ENCODE measurements around the gene SAP130. TPM values are rescaled to one million over a fixed set of nuclear protein-coding genes. Genes with fewer than 3 reads are reported as not detected.

Gene SAP130
- polyA plus RNA-seq, 1 donor (not counting 4 experiments of a cell fraction or from before 2014, with no cell fraction given): 11.6 TPM

GRCh38 chr2:127991742-127992141, 36.1 kb downstream of the SAP130 start:
- TF ChIP-seq CTCF (optimal IDR thresholded peaks at IDR 0.05 in 1 of 3, IDR thresholded peaks at IDR 0.05 in 1 of 3, conservative IDR thresholded peaks at IDR 0.05 in 1 of 3; ENCODE audit: extremely low read depth in 1 of 3, insufficient read depth in 2 of 3, low read length in 3 of 3) (no peak), EZH2 (IDR thresholded peaks at IDR 0.05; ENCODE audit: low read length) (no peak)
- Histone ChIP-seq H3K4me1 (ENCODE audit: control insufficient read depth, extremely low read depth, insufficient read depth, low read length) (no peaks in the 10 kb centered on the region), H3K27ac (ENCODE audit: control insufficient read depth, insufficient read depth, low read length) (no peak overlapping the region), H3K36me3 (ENCODE audit: control insufficient read depth in 2 of 2, extremely low read depth in 1 of 2, insufficient read depth in 2 of 2, low read length in 2 of 2) (peaks cover 12 to 13% of the 10 kb centered on the region in 2 experiments), H3K9ac (ENCODE audit: control insufficient read depth, extremely low read depth, insufficient read depth, low read length) (no peak overlapping the region), H3K27me3 (ENCODE audit: control insufficient read depth, extremely low read depth, insufficient read depth, low read length) (no peaks in the 10 kb centered on the region), H3K9me1 (ENCODE audit: control insufficient read depth, extremely low read depth, insufficient read depth, low read length) (no peaks in the 10 kb centered on the region), H3K79me2 (ENCODE audit: control insufficient read depth, insufficient read depth, low read length) (no peaks in the 10 kb centered on the region), H2AFZ (ENCODE audit: control insufficient read depth, low read length) (no peak overlapping the region), H3K4me3 (ENCODE audit: control insufficient read depth in 2 of 3, extremely low read depth in 1 of 3, insufficient read depth in 2 of 3, low read depth in 1 of 3, low read length in 3 of 3) (no peak overlapping the region), H3K4me2 (ENCODE audit: control insufficient read depth, extremely low read depth, insufficient read depth, low read depth, low read length) (no peak overlapping the region), H3K9me3 (ENCODE audit: control insufficient read depth, low read depth, low read length) (no peaks in the 10 kb centered on the region), H4K20me1 (ENCODE audit: control insufficient read depth, extremely low read depth, insufficient read depth, low read length) (no peaks in the 10 kb centered on the region)
- FAIRE-seq: no peak
- dilution Hi-C loops (cut with MboI; ENCODE audit: extremely low pct_ligation_motif_present, low sequenced_read_pairs): no loop called here
- DNase-seq (ENCODE audit: low read depth, low spot score): no peak

GRCh38 chr2:127986548-127987079, 41.2 kb downstream of the SAP130 start:
- no peak overlapping the region for H3K27ac ChIP-seq (ENCODE audit: control insufficient read depth, insufficient read depth, low read length)
- H3K27me3 ChIP-seq (ENCODE audit: control insufficient read depth, extremely low read depth, insufficient read depth, low read length): no peaks in the 10 kb centered on the region
- H3K9me1 ChIP-seq (ENCODE audit: control insufficient read depth, extremely low read depth, insufficient read depth, low read length): no peaks in the 10 kb centered on the region
- H3K9ac ChIP-seq (ENCODE audit: control insufficient read depth, extremely low read depth, insufficient read depth, low read length): no peak overlapping the region
- H3K36me3 ChIP-seq (ENCODE audit: control insufficient read depth in 2 of 2, extremely low read depth in 1 of 2, insufficient read depth in 2 of 2, low read length in 2 of 2): peaks cover 30 to 34% of the 10 kb centered on the region in 2 experiments
- no peaks in the 10 kb centered on the region for H3K79me2 ChIP-seq (ENCODE audit: control insufficient read depth, insufficient read depth, low read length)
- H3K4me2 ChIP-seq (ENCODE audit: control insufficient read depth, extremely low read depth, insufficient read depth, low read depth, low read length): no peak overlapping the region
- no peaks in the 10 kb centered on the region for H4K20me1 ChIP-seq (ENCODE audit: control insufficient read depth, extremely low read depth, insufficient read depth, low read length)
- DNase-seq (ENCODE audit: low read depth, low spot score) (no peak), FAIRE-seq (no peak)
- dilution Hi-C loops (cut with MboI; ENCODE audit: extremely low pct_ligation_motif_present, low sequenced_read_pairs): no loop called here
- H2AFZ ChIP-seq (ENCODE audit: control insufficient read depth, low read length): no peak overlapping the region
- H3K9me3 ChIP-seq (ENCODE audit: control insufficient read depth, low read depth, low read length): no peaks in the 10 kb centered on the region
- H3K4me3 ChIP-seq (ENCODE audit: control insufficient read depth in 2 of 3, extremely low read depth in 1 of 3, insufficient read depth in 2 of 3, low read depth in 1 of 3, low read length in 3 of 3): no peak overlapping the region
- TF ChIP-seq EZH2 (IDR thresholded peaks at IDR 0.05; ENCODE audit: low read length): no peak
- TF ChIP-seq CTCF (optimal IDR thresholded peaks at IDR 0.05 in 1 of 3, IDR thresholded peaks at IDR 0.05 in 1 of 3, conservative IDR thresholded peaks at IDR 0.05 in 1 of 3; ENCODE audit: extremely low read depth in 1 of 3, insufficient read depth in 2 of 3, low read length in 3 of 3): no peak
- no peaks in the 10 kb centered on the region for H3K4me1 ChIP-seq (ENCODE audit: control insufficient read depth, extremely low read depth, insufficient read depth, low read length)

Measured in keratinocyte (primary cell).